ENCODE measurements around the gene FOXN3.

GRCh38 chr14:89134640-89135039, 282.4 kb downstream of the FOXN3 start:
- TF ChIP-seq CTCF (IDR thresholded peaks at IDR 0.05; ENCODE audit: insufficient read depth, low read length) (no peak), GABPA (IDR thresholded peaks at IDR 0.05; ENCODE audit: low read depth) (no peak), POLR2AphosphoS5 (IDR thresholded peaks at IDR 0.05; ENCODE audit: low read depth) (no peak)

Data from HL-60 (cell line).